ENCODE results near the gene KIAA1217.

- TF ChIP-seq, protein P1, sequence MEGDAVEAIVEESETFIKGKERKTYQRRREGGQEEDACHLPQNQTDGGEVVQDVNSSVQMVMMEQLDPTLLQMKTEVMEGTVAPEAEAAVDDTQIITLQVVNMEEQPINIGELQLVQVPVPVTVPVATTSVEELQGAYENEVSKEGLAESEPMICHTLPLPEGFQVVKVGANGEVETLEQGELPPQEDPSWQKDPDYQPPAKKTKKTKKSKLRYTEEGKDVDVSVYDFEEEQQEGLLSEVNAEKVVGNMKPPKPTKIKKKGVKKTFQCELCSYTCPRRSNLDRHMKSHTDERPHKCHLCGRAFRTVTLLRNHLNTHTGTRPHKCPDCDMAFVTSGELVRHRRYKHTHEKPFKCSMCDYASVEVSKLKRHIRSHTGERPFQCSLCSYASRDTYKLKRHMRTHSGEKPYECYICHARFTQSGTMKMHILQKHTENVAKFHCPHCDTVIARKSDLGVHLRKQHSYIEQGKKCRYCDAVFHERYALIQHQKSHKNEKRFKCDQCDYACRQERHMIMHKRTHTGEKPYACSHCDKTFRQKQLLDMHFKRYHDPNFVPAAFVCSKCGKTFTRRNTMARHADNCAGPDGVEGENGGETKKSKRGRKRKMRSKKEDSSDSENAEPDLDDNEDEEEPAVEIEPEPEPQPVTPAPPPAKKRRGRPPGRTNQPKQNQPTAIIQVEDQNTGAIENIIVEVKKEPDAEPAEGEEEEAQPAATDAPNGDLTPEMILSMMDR (IDR thresholded peaks at IDR 0.05), result no peak
- TF ChIP-seq EP300 (IDR thresholded peaks at IDR 0.05), result no peak
Measured at GRCh38 chr10:24485304-24485703, 276.4 kb downstream of the KIAA1217 start.

Measured in esophagus muscularis mucosa (tissue), 3 donors.